Natural killer cell (primary cell): ENCODE results near the gene INS. TPM values are rescaled to one million over a fixed set of nuclear protein-coding genes. Genes with fewer than 3 reads are reported as not detected.
"Not testable (repeated sequence)": the region's sequence is repeated elsewhere in the genome, so short reads cannot be mapped to it uniquely, and the experiment has no call there.

Experiments used
- ATAC-seq, 3 donors: fragments of 150-1000 bp in 2 of 3; fragments of 200-7000 bp in 1 of 3; cut with Tn5 transposase; 1 replicate in 1 of 3; 2 replicates in 2 of 3; pipeline ENCODE4 v1.10.0; 2021; ENCODE audit warnings: mild to moderate bottlenecking in 2 of 3, moderate library complexity in 2 of 3
- DNase-seq, 2 donors: peaks; one replicate each; pipeline versions ENCODE4 v3.0.0 to v3.0.0-alpha.2; 2013 to 2021; ENCODE audit warnings: mixed read lengths in 1 of 2
- H3K27ac ChIP-seq: one replicate; pipeline ENCODE4 v1.5.1; 2013; ENCODE audit warnings: mild to moderate bottlenecking, low read length
- H3K27me3 ChIP-seq: one replicate; pipeline ENCODE4 v1.6.1; 2013; ENCODE audit warnings: low read length; ENCODE audit not compliant: control insufficient read depth, insufficient read depth
- H3K36me3 ChIP-seq: one replicate; pipeline ENCODE4 v1.6.1; 2013; ENCODE audit warnings: low read length; ENCODE audit not compliant: control insufficient read depth, insufficient read depth
- H3K4me1 ChIP-seq: one replicate; pipeline ENCODE4 v1.6.1; 2013; ENCODE audit warnings: low read length; ENCODE audit not compliant: control insufficient read depth, insufficient read depth
- H3K4me3 ChIP-seq: one replicate; pipeline ENCODE4 v1.5.1; 2013; ENCODE audit warnings: low read length
- H3K9me3 ChIP-seq: one replicate; pipeline ENCODE4 v1.6.1; 2013; ENCODE audit warnings: low read length; ENCODE audit not compliant: control insufficient read depth, insufficient read depth
- H3K27ac Mint-ChIP-seq, 2 donors: one replicate each; pipeline ENCODE4 v1.8.0; 2022; ENCODE audit warnings: mild to moderate bottlenecking in 2 of 2, mixed read lengths in 2 of 2, moderate library complexity in 1 of 2
- H3K27me3 Mint-ChIP-seq, 2 donors: one replicate each; pipeline ENCODE4 v1.8.0; 2022; ENCODE audit warnings: low read depth in 2 of 2, mixed read lengths in 2 of 2
- H3K36me3 Mint-ChIP-seq: one replicate; pipeline ENCODE4 v1.8.0; 2022; ENCODE audit warnings: mixed read lengths
- H3K4me1 Mint-ChIP-seq, 2 donors: one replicate each; pipeline ENCODE4 v1.8.0; 2022; ENCODE audit warnings: mixed read lengths in 2 of 2
- H3K4me3 Mint-ChIP-seq: one replicate; pipeline ENCODE4 v1.8.0; 2022; ENCODE audit warnings: mild to moderate bottlenecking, moderate library complexity, mixed read lengths
- H3K9me3 Mint-ChIP-seq, 2 donors: one replicate each; pipeline ENCODE4 v1.8.0; 2022; ENCODE audit warnings: mixed read lengths in 2 of 2
- CTCF ChIP-seq: fragments of 200-600 bp; IDR thresholded peaks from one replicate; pipeline ENCODE4 v1.8.0; 2022; ENCODE audit warnings: antibody characterized with exemption
- WGBS: methylation state at CpG from one replicate; pipeline ENCODE4 v1.1.7; 2013; ENCODE audit warnings: missing lambda C conversion rate; ENCODE audit not compliant: insufficient coverage; 5-methylcytosine and 5-hydroxymethylcytosine counted together
- intact Hi-C: fragments of 100-400 bp; cut with micrococcal nuclease; formaldehyde crosslinking; loops from one replicate; pipeline ENCODE4 v1.14.2; 2022
- total RNA-seq, 4 donors: library from RNA; stranded (reverse); fragments of 120-200 nt in 1 of 4; gene quantifications; one replicate each; pipeline versions ENCODE4 v1.2.3 to v1.2.4, GENCODE V29; 2013 to 2022

Gene INS
- total RNA-seq, 3 donors from 2014 or later (not counting 1 experiment from before 2014, with no cell fraction given), result not detected

- Histone ChIP-seq H3K27ac (no peak overlapping the region), H3K4me3 (no peak overlapping the region), H3K27me3 (no peaks in the 10 kb centered on the region), H3K36me3 (no peaks in the 10 kb centered on the region), H3K4me1 (peaks cover 44% of the 10 kb centered on the region), H3K9me3 (no peaks in the 10 kb centered on the region)
- H3K4me3 Mint-ChIP-seq, result no peak overlapping the region
- WGBS, result 56% methylated on average over 24 of the region's 24 CpGs
- DNase-seq (peak; percentile 59 to 68), ATAC-seq (peak in 2 of 3 donors; percentile 50 to 51)
- no peaks in the 10 kb centered on the region for H3K36me3 Mint-ChIP-seq
- no peak overlapping the region for H3K27ac Mint-ChIP-seq
- no peaks in the 10 kb centered on the region for H3K9me3 Mint-ChIP-seq
- TF ChIP-seq CTCF, result peak; percentile 92
- intact Hi-C loops, result no loop called here
- H3K4me1 Mint-ChIP-seq, result peaks cover 0 to 33% of the 10 kb centered on the region in 2 donors
- H3K27me3 Mint-ChIP-seq, result peaks cover 9 to 12% of the 10 kb centered on the region in 2 donors
These were observed 34.1 kb upstream of the INS start for GRCh38 chr11:2194877-2195755.

- H3K4me3 Mint-ChIP-seq, intact Hi-C loops, H3K27ac Mint-ChIP-seq, H3K9me3 Mint-ChIP-seq, ATAC-seq, H3K27ac ChIP-seq, H3K9me3 ChIP-seq, DNase-seq, H3K36me3 ChIP-seq, H3K4me3 ChIP-seq, H3K27me3 ChIP-seq, H3K36me3 Mint-ChIP-seq: not testable (repeated sequence)
- Mint-ChIP-seq H3K4me1 (peaks cover 0 to 33% of the 10 kb centered on the region in 2 donors), H3K27me3 (peaks cover 9 to 15% of the 10 kb centered on the region in 2 donors)
- 87% methylated on average over 17 of the region's 20 CpGs for WGBS
- H3K4me1 ChIP-seq, result peaks cover 39% of the 10 kb centered on the region
These were observed 33.0 kb upstream of the INS start for GRCh38 chr11:2193888-2194595.

- Mint-ChIP-seq H3K36me3 (no peaks in the 10 kb centered on the region), H3K9me3 (no peaks in the 10 kb centered on the region), H3K27ac (no peak overlapping the region), H3K27me3 (peaks cover 9 to 18% of the 10 kb centered on the region in 2 donors), H3K4me3 (no peak overlapping the region), H3K4me1 (peaks cover 0 to 32% of the 10 kb centered on the region in 2 donors)
- no peak overlapping the region for H3K4me3 ChIP-seq
- 93% methylated on average over 26 of the region's 26 CpGs for WGBS
- H3K9me3 ChIP-seq, result no peaks in the 10 kb centered on the region
- H3K27me3 ChIP-seq, result no peaks in the 10 kb centered on the region
- DNase-seq (no peak), ATAC-seq (no peak)
- H3K27ac ChIP-seq, result no peak overlapping the region
- intact Hi-C loops, result no loop called here
- H3K4me1 ChIP-seq, result peaks cover 32% of the 10 kb centered on the region
- TF ChIP-seq CTCF, result no peak
- H3K36me3 ChIP-seq, result no peaks in the 10 kb centered on the region
These were observed 32.3 kb upstream of the INS start for GRCh38 chr11:2193099-2193887.
